GM04503 (cell line): ENCODE data around the gene KIF9.
"Not testable (repeated sequence)": the region's sequence is repeated elsewhere in the genome, so short reads cannot be mapped to it uniquely, and the experiment has no call there.

Experiments used
- DNase-seq: peaks from one replicate; pipeline ENCODE4 v3.0.0-alpha.2; 2012; ENCODE audit warnings: low read depth

The KIF9 gene

GRCh38 chr3:47282424-47283192, at the start of gene KIF9, which contains the start of gene KLHL18:
TSS of gene KIF9 (minus strand) at chr3:47282799. CDS start at chr3:47277374, 5,425 bp downstream.
TSS of gene KLHL18 (plus strand) at chr3:47282944. CDS start at chr3:47282966, 22 bp downstream.
- peak; percentile 73 for DNase-seq

- DNase-seq: peak; percentile 45
These were observed 41.8 kb upstream of the KIF9 start for GRCh38 chr3:47324278-47324865.

- no peak for DNase-seq
These were observed 41.1 kb upstream of the KIF9 start for GRCh38 chr3:47323431-47324277.

- DNase-seq: no peak
These were observed 37.4 kb upstream of the KIF9 start for GRCh38 chr3:47319956-47320355.

- DNase-seq: no peak
These were observed 36.3 kb upstream of the KIF9 start for GRCh38 chr3:47318916-47319315.

- not testable (repeated sequence) for DNase-seq
These were observed 33.6 kb upstream of the KIF9 start for GRCh38 chr3:47316151-47316550.

GRCh38 chr3:47315069-47315647, 32.6 kb upstream of the KIF9 start:
- DNase-seq: no peak

GRCh38 chr3:47314056-47314764, 31.6 kb upstream of the KIF9 start:
- DNase-seq: no peak

- DNase-seq: no peak
These were observed 30.9 kb upstream of the KIF9 start for GRCh38 chr3:47313341-47314055.

GRCh38 chr3:47310391-47310790, 27.8 kb upstream of the KIF9 start:
- no peak for DNase-seq

- DNase-seq: not testable (repeated sequence)
These were observed 26.6 kb upstream of the KIF9 start for GRCh38 chr3:47309231-47309630.

GRCh38 chr3:47306022-47306421, 23.4 kb upstream of the KIF9 start:
- DNase-seq: no peak

GRCh38 chr3:47301456-47301855, 18.9 kb upstream of the KIF9 start:
- DNase-seq: no peak

GRCh38 chr3:47299381-47300318, 17.1 kb upstream of the KIF9 start:
- no peak for DNase-seq

- no peak for DNase-seq
These were observed 15.8 kb upstream of the KIF9 start for GRCh38 chr3:47298439-47298838.

GRCh38 chr3:47296562-47297302, 14.1 kb upstream of the KIF9 start:
- DNase-seq: no peak

GRCh38 chr3:47295976-47296375, 13.4 kb upstream of the KIF9 start:
- no peak for DNase-seq

- no peak for DNase-seq
These were observed 12.7 kb upstream of the KIF9 start for GRCh38 chr3:47295322-47295721.

GRCh38 chr3:47294392-47294791, 11.8 kb upstream of the KIF9 start:
- DNase-seq: no peak
